OCI-LY3 (cell line): ENCODE data around the gene TMEM132C.

Source experiments
- EZH2phosphoT487 ChIP-seq: fragments of 200-600 bp; shearing (Covaris generic); IDR thresholded peaks from 2 replicates; pipeline ENCODE4 v1.6.1; 2018; ENCODE audit warnings: antibody characterized with exemption, mixed run types, low read depth
- TF ChIP-seq, protein P1 (sequence below): fragments of 200-600, 300-600 bp; sonication (generic); IDR thresholded peaks from 2 replicates; pipeline ENCODE4 v1.5.1; 2014; ENCODE audit warnings: antibody characterized with exemption, low read length, low read depth

DNA sequence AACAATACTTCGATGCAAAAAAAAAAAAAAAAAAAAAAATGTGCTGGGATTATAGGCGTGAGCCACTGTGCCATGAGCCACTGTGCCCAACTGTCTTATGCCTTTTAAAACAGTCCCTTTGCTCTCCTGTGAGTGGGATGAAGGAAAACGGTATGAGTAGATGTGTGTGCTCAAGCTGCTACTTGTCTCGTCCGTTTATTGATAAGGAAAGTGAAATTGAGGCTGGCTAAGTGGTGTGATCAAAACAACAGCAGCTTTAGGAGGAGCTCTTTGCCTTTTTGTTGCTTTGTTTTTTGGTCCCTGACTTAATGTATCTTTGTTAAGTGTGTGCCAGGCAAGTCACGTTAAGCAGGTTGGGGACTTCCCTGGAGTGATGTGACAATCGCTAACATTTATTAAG is 275.9 kb downstream of the TMEM132C start:
- TF ChIP-seq, protein P1, sequence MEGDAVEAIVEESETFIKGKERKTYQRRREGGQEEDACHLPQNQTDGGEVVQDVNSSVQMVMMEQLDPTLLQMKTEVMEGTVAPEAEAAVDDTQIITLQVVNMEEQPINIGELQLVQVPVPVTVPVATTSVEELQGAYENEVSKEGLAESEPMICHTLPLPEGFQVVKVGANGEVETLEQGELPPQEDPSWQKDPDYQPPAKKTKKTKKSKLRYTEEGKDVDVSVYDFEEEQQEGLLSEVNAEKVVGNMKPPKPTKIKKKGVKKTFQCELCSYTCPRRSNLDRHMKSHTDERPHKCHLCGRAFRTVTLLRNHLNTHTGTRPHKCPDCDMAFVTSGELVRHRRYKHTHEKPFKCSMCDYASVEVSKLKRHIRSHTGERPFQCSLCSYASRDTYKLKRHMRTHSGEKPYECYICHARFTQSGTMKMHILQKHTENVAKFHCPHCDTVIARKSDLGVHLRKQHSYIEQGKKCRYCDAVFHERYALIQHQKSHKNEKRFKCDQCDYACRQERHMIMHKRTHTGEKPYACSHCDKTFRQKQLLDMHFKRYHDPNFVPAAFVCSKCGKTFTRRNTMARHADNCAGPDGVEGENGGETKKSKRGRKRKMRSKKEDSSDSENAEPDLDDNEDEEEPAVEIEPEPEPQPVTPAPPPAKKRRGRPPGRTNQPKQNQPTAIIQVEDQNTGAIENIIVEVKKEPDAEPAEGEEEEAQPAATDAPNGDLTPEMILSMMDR, result no peak
- TF ChIP-seq EZH2phosphoT487, result no peak
